ENCODE data around the gene PRKN. TPM values are rescaled to one million over a fixed set of nuclear protein-coding genes. Genes with fewer than 3 reads are reported as not detected.

The PRKN gene
- total and polyA plus RNA-seq, 9 of the 15 experiments (the other 6 are each of a cell fraction or from before 2014, with no cell fraction given): 0.03 to 0.96 (median 0.15) TPM; not detected in 2

DNA sequence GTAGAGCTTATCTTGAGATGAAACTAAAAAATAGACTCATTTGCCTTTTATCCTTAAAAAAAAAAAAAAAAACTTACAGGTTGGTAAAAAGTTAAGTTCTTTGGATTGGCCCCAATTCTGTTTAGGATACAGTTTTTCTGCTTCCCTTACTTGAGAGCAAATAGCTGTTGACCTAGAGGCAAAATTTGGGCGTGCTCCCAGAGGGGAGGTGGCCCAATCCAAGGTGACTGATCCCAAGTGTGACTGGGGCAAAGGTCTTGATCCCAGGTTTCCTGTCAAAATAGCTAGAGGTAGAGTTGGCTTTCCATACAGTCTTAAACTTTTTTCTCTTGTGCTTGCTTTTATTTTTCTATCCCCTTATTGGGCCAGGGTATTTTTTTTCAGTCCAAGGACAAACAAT is 1089.9 kb downstream of the PRKN start (continued):
- TF ChIP-seq, protein P1, sequence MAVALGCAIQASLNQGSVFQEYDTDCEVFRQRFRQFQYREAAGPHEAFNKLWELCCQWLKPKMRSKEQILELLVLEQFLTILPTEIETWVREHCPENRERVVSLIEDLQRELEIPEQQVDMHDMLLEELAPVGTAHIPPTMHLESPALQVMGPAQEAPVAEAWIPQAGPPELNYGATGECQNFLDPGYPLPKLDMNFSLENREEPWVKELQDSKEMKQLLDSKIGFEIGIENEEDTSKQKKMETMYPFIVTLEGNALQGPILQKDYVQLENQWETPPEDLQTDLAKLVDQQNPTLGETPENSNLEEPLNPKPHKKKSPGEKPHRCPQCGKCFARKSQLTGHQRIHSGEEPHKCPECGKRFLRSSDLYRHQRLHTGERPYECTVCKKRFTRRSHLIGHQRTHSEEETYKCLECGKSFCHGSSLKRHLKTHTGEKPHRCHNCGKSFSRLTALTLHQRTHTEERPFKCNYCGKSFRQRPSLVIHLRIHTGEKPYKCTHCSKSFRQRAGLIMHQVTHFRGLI (CRISPR knock-in tag; IDR thresholded peaks at IDR 0.05): no peak
- TF ChIP-seq ZNF561 (CRISPR knock-in tag; conservative IDR thresholded peaks at IDR 0.05) (no peak), HIVEP1 (CRISPR knock-in tag; IDR thresholded peaks at IDR 0.05) (no peak), CREB1 (IDR thresholded peaks at IDR 0.05) (no peak), CREB1 (CRISPR knock-in tag; IDR thresholded peaks at IDR 0.05) (no peak)
- TF ChIP-seq, protein P2, sequence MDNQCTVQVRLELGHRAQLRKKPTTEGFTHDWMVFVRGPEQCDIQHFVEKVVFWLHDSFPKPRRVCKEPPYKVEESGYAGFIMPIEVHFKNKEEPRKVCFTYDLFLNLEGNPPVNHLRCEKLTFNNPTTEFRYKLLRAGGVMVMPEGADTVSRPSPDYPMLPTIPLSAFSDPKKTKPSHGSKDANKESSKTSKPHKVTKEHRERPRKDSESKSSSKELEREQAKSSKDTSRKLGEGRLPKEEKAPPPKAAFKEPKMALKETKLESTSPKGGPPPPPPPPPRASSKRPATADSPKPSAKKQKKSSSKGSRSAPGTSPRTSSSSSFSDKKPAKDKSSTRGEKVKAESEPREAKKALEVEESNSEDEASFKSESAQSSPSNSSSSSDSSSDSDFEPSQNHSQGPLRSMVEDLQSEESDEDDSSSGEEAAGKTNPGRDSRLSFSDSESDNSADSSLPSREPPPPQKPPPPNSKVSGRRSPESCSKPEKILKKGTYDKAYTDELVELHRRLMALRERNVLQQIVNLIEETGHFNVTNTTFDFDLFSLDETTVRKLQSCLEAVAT (IDR thresholded peaks at IDR 0.05): no peak

DNA sequence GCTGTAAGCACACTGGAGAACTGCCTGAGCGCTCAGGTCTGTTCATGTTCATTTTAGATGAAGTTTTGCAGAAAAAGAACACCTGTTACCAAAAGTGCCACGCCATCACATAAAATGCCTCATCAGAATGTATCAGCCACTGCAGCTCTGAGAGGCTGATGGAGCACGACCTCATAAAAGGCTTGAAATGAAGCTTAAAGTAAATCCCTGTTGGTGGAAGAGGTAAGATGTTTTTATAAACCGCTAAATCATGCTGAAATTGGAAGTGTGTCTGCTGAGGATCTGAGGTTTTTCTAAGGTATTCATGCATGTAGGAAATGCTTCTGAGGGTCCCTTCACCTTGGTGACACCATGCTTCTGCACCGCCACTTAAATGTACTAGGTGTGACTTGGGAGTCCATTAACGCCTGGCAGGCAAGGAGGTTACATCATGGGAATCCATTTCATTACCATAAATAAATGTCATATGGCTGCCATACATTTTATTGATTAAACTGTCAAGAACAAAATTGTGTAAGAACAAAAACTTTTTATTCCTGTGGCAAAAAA is 1090.6 kb downstream of the PRKN start:
- ChIA-PET POLR2A (no interaction called here), CTCF (ENCODE audit: low intra/inter-chr PET ratio) (interaction anchor here (0.7 kb wide), 1 partner anchor 12 kb away, joined by 3 read pairs; no protein-coding TSS in a partner anchor)
- Histone ChIP-seq H2AFZ (ENCODE audit: low read depth, low read length) (no peak overlapping the region), H3K36me3 (ENCODE audit: control insufficient read depth, insufficient read depth, low read length) (no peaks in the 10 kb centered on the region), H3K27ac (ENCODE audit: extremely low read depth, low read depth, low read length) (no peak overlapping the region), H3K9me3 (replicated peaks; ENCODE audit: control insufficient read depth, insufficient read depth, low read depth, low read length) (no peaks in the 10 kb centered on the region), H3K9me1 (ENCODE audit: control insufficient read depth, insufficient read depth, low read length) (no peaks in the 10 kb centered on the region), H3K4me2 (ENCODE audit: insufficient read depth, low read length) (no peak overlapping the region), H3K4me1 (replicated peaks in 1 of 2; ENCODE audit: control insufficient read depth in 2 of 2, insufficient read depth in 2 of 2, low read length in 2 of 2) (no peaks in the 10 kb centered on the region), H3K9ac (ENCODE audit: insufficient read depth in 1 of 2, low read depth in 2 of 2, low read length in 2 of 2) (no peak overlapping the region), H4K20me1 (replicated peaks; ENCODE audit: control insufficient read depth, insufficient read depth, low read length) (no peaks in the 10 kb centered on the region), H3K4me3 (no peak overlapping the region), H3K79me2 (ENCODE audit: control insufficient read depth, insufficient read depth, low read length) (no peaks in the 10 kb centered on the region), H3K27me3 (ENCODE audit: control insufficient read depth in 2 of 2, insufficient read depth in 2 of 2, low read length in 2 of 2) (peaks cover 0 to 16% of the 10 kb centered on the region in 2 experiments; a peak in 4 of 5 replicates)
- ATAC-seq: no peak
- intact Hi-C loops (cut with micrococcal nuclease): no loop called here
- BruUV-seq (replicated peaks): no TSS peak
- no peak for FAIRE-seq
- in situ Hi-C loops (cut with MboI): no loop called here
- WGBS (ENCODE audit: insufficient coverage, low coverage, missing lambda C conversion rate): 0% methylated on average over 6 of the region's 6 CpGs
- DNase-seq (ENCODE audit: extremely low read depth in 1 of 4, low spot score in 3 of 4): no peak
- TF ChIP-seq ZNF75A (CRISPR knock-in tag; IDR thresholded peaks at IDR 0.05) (no peak), NFIC (IDR thresholded peaks at IDR 0.05) (no peak), ZNF589 (CRISPR knock-in tag; IDR thresholded peaks at IDR 0.05; ENCODE audit: low read depth) (no peak), TCF7 (IDR thresholded peaks at IDR 0.05; ENCODE audit: borderline replicate concordance) (no peak), TRIM24 (IDR thresholded peaks at IDR 0.05) (no peak)
- TF ChIP-seq, protein P3, sequence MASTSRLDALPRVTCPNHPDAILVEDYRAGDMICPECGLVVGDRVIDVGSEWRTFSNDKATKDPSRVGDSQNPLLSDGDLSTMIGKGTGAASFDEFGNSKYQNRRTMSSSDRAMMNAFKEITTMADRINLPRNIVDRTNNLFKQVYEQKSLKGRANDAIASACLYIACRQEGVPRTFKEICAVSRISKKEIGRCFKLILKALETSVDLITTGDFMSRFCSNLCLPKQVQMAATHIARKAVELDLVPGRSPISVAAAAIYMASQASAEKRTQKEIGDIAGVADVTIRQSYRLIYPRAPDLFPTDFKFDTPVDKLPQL (IDR thresholded peaks at IDR 0.05; ENCODE audit: extremely low read depth, insufficient read length): no peak
